ENCODE results near the gene TPCN1.

The TPCN1 gene

GRCh38 chr12:113285679-113286610 lies 64.7 kb downstream of the TPCN1 start:
- no peak for DNase-seq (ENCODE audit: low read depth, low spot score)

GRCh38 chr12:113286712-113287111 lies 65.4 kb downstream of the TPCN1 start:
- no peak for DNase-seq (ENCODE audit: low read depth, low spot score)

GRCh38 chr12:113287146-113287898 lies 66.1 kb downstream of the TPCN1 start:
- no peak for DNase-seq (ENCODE audit: low read depth, low spot score)

GRCh38 chr12:113287899-113288282 lies 66.6 kb downstream of the TPCN1 start:
- DNase-seq (ENCODE audit: low read depth, low spot score): no peak

- no peak for DNase-seq (ENCODE audit: low read depth, low spot score)
Measured at GRCh38 chr12:113289361-113289760, 68.1 kb downstream of the TPCN1 start.

- no peak for DNase-seq (ENCODE audit: low read depth, low spot score)
Measured at GRCh38 chr12:113290506-113290905, 69.2 kb downstream of the TPCN1 start.

- no peak for DNase-seq (ENCODE audit: low read depth, low spot score)
Measured at GRCh38 chr12:113291586-113291985, 70.3 kb downstream of the TPCN1 start.

- DNase-seq (ENCODE audit: low read depth, low spot score): no peak
Measured at GRCh38 chr12:113292091-113292490, 70.8 kb downstream of the TPCN1 start.

GRCh38 chr12:113292547-113292946 lies 71.3 kb downstream of the TPCN1 start:
- no peak for DNase-seq (ENCODE audit: low read depth, low spot score)

GRCh38 chr12:113293100-113293499 lies 71.8 kb downstream of the TPCN1 start:
- DNase-seq (ENCODE audit: low read depth, low spot score): no peak

- DNase-seq (ENCODE audit: low read depth, low spot score): no peak
Measured at GRCh38 chr12:113295886-113296556, 74.8 kb downstream of the TPCN1 start.

GRCh38 chr12:113296557-113297213 lies 75.4 kb downstream of the TPCN1 start:
- DNase-seq (ENCODE audit: low read depth, low spot score): no peak

- no peak for DNase-seq (ENCODE audit: low read depth, low spot score)
Measured at GRCh38 chr12:113297214-113297587, 75.9 kb downstream of the TPCN1 start.

- DNase-seq (ENCODE audit: low read depth, low spot score): no peak
Measured at GRCh38 chr12:113297621-113298471, 76.6 kb downstream of the TPCN1 start.

GRCh38 chr12:113298472-113298817 lies 77.2 kb downstream of the TPCN1 start:
- DNase-seq (ENCODE audit: low read depth, low spot score): no peak

- DNase-seq (ENCODE audit: low read depth, low spot score): no peak
Measured at GRCh38 chr12:113298861-113299545, 77.7 kb downstream of the TPCN1 start.

- DNase-seq (ENCODE audit: low read depth, low spot score): no peak
Measured at GRCh38 chr12:113299619-113300237, 78.5 kb downstream of the TPCN1 start.

GRCh38 chr12:113301811-113302210 lies 80.5 kb downstream of the TPCN1 start:
- no peak for DNase-seq (ENCODE audit: low read depth, low spot score)

- DNase-seq (ENCODE audit: low read depth, low spot score): no peak
Measured at GRCh38 chr12:113302466-113302865, 81.2 kb downstream of the TPCN1 start.
